Measurements from ENCODE around the gene C1QL1. TPM values are rescaled to one million over a fixed set of nuclear protein-coding genes. Genes with fewer than 3 reads are reported as not detected.

Gene C1QL1
- total RNA-seq, 4 donors from 2014 or later, result not detected

GRCh38 chr17:45005700-45006099 is 37.6 kb upstream of the C1QL1 start:
- intact Hi-C loops (cut with DNase I; ENCODE audit: low total_unique reads) (no loop called here), in situ Hi-C loops (cut with MboI; ENCODE audit: low sequenced_read_pairs in 4 of 4) (loop anchor here in 1 of 4 donors (25.0 kb wide), 1 partner anchor 218 kb away; no protein-coding TSS in a partner anchor)
- no peak for DNase-seq
- no peak for ATAC-seq
- H3K4me3 ChIP-seq, result no peak overlapping the region
- no peak overlapping the region for H3K27ac ChIP-seq
- TF ChIP-seq CTCF (IDR thresholded peaks at IDR 0.05 in 4 of 5, conservative IDR thresholded peaks at IDR 0.05 in 1 of 5) (no peak), POLR2A (IDR thresholded peaks at IDR 0.05) (no peak)
- no peaks in the 10 kb centered on the region for H3K9me3 ChIP-seq
- no peaks in the 10 kb centered on the region for H3K36me3 ChIP-seq
- no peaks in the 10 kb centered on the region for H3K27me3 ChIP-seq
- no peaks in the 10 kb centered on the region for H3K4me1 ChIP-seq

- intact Hi-C loops (cut with DNase I; ENCODE audit: low total_unique reads), result no loop called here
- Histone ChIP-seq H3K27ac (no peak overlapping the region), H3K9me3 (no peaks in the 10 kb centered on the region), H3K4me3 (no peak overlapping the region), H3K4me1 (no peaks in the 10 kb centered on the region), H3K36me3 (no peaks in the 10 kb centered on the region), H3K27me3 (no peaks in the 10 kb centered on the region)
- ATAC-seq, result no peak
- no peak for TF ChIP-seq CTCF (IDR thresholded peaks at IDR 0.05 in 4 of 5, conservative IDR thresholded peaks at IDR 0.05 in 1 of 5)
- TF ChIP-seq POLR2A (IDR thresholded peaks at IDR 0.05), result no peak
- DNase-seq, result no peak
- in situ Hi-C loops (cut with MboI; ENCODE audit: low sequenced_read_pairs in 4 of 4), result loop anchor here in 1 of 4 donors (25.0 kb wide), 1 partner anchor 217 kb away; no protein-coding TSS in a partner anchor
Observed at GRCh38 chr17:45004388-45004787, 36.3 kb upstream of the C1QL1 start.

- H3K4me3 ChIP-seq, result no peak overlapping the region
- H3K27me3 ChIP-seq, result no peaks in the 10 kb centered on the region
- DNase-seq, result no peak
- intact Hi-C loops (cut with DNase I; ENCODE audit: low total_unique reads), result no loop called here
- no peak for ATAC-seq
- in situ Hi-C loops (cut with MboI; ENCODE audit: low sequenced_read_pairs in 4 of 4), result loop anchor here in 1 of 4 donors (25.0 kb wide), 1 partner anchor 217 kb away; no protein-coding TSS in a partner anchor
- no peaks in the 10 kb centered on the region for H3K36me3 ChIP-seq
- no peaks in the 10 kb centered on the region for H3K4me1 ChIP-seq
- H3K27ac ChIP-seq, result no peak overlapping the region
- TF ChIP-seq CTCF (IDR thresholded peaks at IDR 0.05 in 4 of 5, conservative IDR thresholded peaks at IDR 0.05 in 1 of 5) (no peak), POLR2A (IDR thresholded peaks at IDR 0.05) (no peak)
- H3K9me3 ChIP-seq, result no peaks in the 10 kb centered on the region
Observed at GRCh38 chr17:45003877-45004276, 35.8 kb upstream of the C1QL1 start.

- Histone ChIP-seq H3K36me3 (no peaks in the 10 kb centered on the region), H3K4me3 (no peak overlapping the region), H3K27me3 (no peaks in the 10 kb centered on the region), H3K4me1 (no peaks in the 10 kb centered on the region), H3K27ac (no peak overlapping the region), H3K9me3 (no peaks in the 10 kb centered on the region)
- intact Hi-C loops (cut with DNase I; ENCODE audit: low total_unique reads), result no loop called here
- TF ChIP-seq CTCF (IDR thresholded peaks at IDR 0.05 in 4 of 5, conservative IDR thresholded peaks at IDR 0.05 in 1 of 5) (no peak), POLR2A (IDR thresholded peaks at IDR 0.05) (no peak)
- DNase-seq (no peak), ATAC-seq (no peak)
- in situ Hi-C loops (cut with MboI; ENCODE audit: low sequenced_read_pairs in 4 of 4), result loop anchor here in 1 of 4 donors (25.0 kb wide), 1 partner anchor 214 kb away; no protein-coding TSS in a partner anchor
Observed at GRCh38 chr17:45001310-45001709, 33.2 kb upstream of the C1QL1 start.

- Histone ChIP-seq H3K4me1 (no peaks in the 10 kb centered on the region), H3K4me3 (no peak overlapping the region), H3K9me3 (no peaks in the 10 kb centered on the region), H3K27ac (no peak overlapping the region), H3K27me3 (no peaks in the 10 kb centered on the region), H3K36me3 (no peaks in the 10 kb centered on the region)
- no peak for ATAC-seq
- in situ Hi-C loops (cut with MboI; ENCODE audit: low sequenced_read_pairs in 4 of 4) (no loop called here), intact Hi-C loops (cut with DNase I; ENCODE audit: low total_unique reads) (no loop called here)
- no peak for TF ChIP-seq CTCF (IDR thresholded peaks at IDR 0.05 in 4 of 5, conservative IDR thresholded peaks at IDR 0.05 in 1 of 5)
- TF ChIP-seq POLR2A (IDR thresholded peaks at IDR 0.05), result no peak
- DNase-seq, result no peak
Observed at GRCh38 chr17:44999433-44999832, 31.3 kb upstream of the C1QL1 start.

Data from gastrocnemius medialis (tissue), 4 donors.